ENCODE data around the gene LCN12.
A peak's percentile ranks its signal among the peaks of the same experiment; 100 is the strongest.

DNA sequence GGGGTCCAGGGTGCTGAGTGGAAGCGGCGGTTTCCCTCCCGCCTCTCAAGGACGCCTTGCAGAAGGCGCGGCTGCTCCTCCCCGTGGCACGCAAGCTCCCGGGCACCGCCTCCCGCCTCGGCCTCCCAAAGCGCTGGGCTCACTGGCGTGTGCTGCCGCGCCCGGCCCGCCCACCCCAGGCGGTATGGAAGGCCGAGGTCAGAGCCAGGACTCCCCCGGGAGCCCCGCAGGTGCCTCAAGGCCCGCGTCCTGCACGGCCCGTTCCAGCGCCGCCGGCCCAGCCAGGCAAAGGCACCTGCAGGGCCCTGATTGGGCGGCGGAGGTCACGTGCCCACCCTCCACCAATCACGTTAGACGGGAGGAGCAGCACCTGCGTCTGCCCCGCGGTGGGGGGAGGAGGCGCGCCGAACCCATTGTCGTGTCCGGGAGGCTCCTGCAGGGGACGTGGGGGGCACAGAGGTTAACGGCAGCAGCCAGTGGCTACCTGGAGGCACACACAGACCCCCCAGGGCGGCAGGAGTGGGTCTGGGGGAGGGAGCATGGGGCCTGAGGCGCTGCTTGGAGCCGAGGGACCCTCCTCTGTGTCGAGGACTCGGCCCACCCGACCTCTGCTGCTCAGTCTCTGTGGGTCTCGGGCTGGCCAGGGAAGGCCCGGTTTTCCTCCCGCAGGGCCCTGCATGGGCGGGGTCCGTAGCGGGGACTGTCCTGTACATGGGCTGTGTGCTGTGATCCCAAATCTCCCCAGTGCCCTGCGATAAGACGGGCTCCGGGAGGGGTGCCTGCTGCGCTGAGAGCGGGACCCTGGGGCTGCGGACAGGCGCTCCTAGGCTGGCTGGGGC lies 2.0 kb upstream of the LCN12 start:
- TF ChIP-seq, protein P1, sequence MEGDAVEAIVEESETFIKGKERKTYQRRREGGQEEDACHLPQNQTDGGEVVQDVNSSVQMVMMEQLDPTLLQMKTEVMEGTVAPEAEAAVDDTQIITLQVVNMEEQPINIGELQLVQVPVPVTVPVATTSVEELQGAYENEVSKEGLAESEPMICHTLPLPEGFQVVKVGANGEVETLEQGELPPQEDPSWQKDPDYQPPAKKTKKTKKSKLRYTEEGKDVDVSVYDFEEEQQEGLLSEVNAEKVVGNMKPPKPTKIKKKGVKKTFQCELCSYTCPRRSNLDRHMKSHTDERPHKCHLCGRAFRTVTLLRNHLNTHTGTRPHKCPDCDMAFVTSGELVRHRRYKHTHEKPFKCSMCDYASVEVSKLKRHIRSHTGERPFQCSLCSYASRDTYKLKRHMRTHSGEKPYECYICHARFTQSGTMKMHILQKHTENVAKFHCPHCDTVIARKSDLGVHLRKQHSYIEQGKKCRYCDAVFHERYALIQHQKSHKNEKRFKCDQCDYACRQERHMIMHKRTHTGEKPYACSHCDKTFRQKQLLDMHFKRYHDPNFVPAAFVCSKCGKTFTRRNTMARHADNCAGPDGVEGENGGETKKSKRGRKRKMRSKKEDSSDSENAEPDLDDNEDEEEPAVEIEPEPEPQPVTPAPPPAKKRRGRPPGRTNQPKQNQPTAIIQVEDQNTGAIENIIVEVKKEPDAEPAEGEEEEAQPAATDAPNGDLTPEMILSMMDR (IDR thresholded peaks at IDR 0.05; ENCODE audit: low read depth, low read length, poor library complexity, severe bottlenecking), result peak; percentile 49
- no peak for TF ChIP-seq EZH2phosphoT487 (IDR thresholded peaks at IDR 0.05; ENCODE audit: borderline replicate concordance, low read length)

All from DOHH2 (cell line).